MM.1S (cell line): Measurements from ENCODE around the gene ISLR.

ENCODE experiments used
- DNase-seq: peaks from one replicate; pipeline ENCODE4 v3.0.0-alpha.2; 2015
- H2AFZ ChIP-seq: fragments of 300-600 bp; sonication (generic); 2 replicates; pipeline ENCODE4 v1.6.0; 2016; ENCODE audit warnings: antibody characterized with exemption, low read length
- H3F3A ChIP-seq: fragments of 300-600 bp; sonication (generic); 2 replicates; pipeline ENCODE4 v1.6.1; 2016; ENCODE audit warnings: mild to moderate bottlenecking, antibody characterized with exemption, low read length, moderate library complexity, mixed read lengths; ENCODE audit not compliant: insufficient read depth
- H3K27ac ChIP-seq: fragments of 300-600 bp; sonication (generic); 2 replicates; pipeline ENCODE4 v1.5.1; 2016; ENCODE audit warnings: mild to moderate bottlenecking, low read length
- H3K27me3 ChIP-seq: fragments of 300-600 bp; sonication (generic); replicated peaks from 2 replicates; pipeline ENCODE4 v1.6.0; 2016; ENCODE audit warnings: low read length; ENCODE audit not compliant: insufficient read depth
- H3K36me3 ChIP-seq: fragments of 300-600 bp; sonication (generic); replicated peaks from 2 replicates; pipeline ENCODE4 v1.6.1; 2016; ENCODE audit warnings: mild to moderate bottlenecking, low read length, mixed read lengths; ENCODE audit not compliant: insufficient read depth
- H3K4me1 ChIP-seq: fragments of 300-600 bp; sonication (generic); 2 replicates; pipeline ENCODE4 v1.6.1; 2016; ENCODE audit warnings: low read length, mixed read lengths
- H3K4me2 ChIP-seq: fragments of 300-600 bp; sonication (generic); 2 replicates; pipeline ENCODE4 v1.6.0; 2016; ENCODE audit warnings: low read depth, low read length
- H3K4me3 ChIP-seq: fragments of 300-600 bp; sonication (generic); 2 replicates; pipeline ENCODE4 v1.5.1; 2016; ENCODE audit warnings: low read length, mixed read lengths
- H3K79me2 ChIP-seq: fragments of 300-600 bp; sonication (generic); 2 replicates; pipeline ENCODE4 v1.6.1; 2016; ENCODE audit warnings: mixed run types, low read length, mixed read lengths
- H3K9ac ChIP-seq: fragments of 300-600 bp; sonication (generic); 2 replicates; pipeline ENCODE4 v1.6.1; 2016; ENCODE audit warnings: low read length, mixed read lengths
- H3K9me2 ChIP-seq: fragments of 300-600 bp; sonication (generic); replicated peaks from 2 replicates; pipeline ENCODE4 v1.6.1; 2016; ENCODE audit warnings: mild to moderate bottlenecking, low read length, mixed read lengths; ENCODE audit not compliant: insufficient read depth
- H3K9me3 ChIP-seq: fragments of 300-600 bp; sonication (generic); replicated peaks from 2 replicates; pipeline ENCODE4 v1.6.1; 2016; ENCODE audit warnings: mild to moderate bottlenecking, low read length, mixed read lengths; ENCODE audit not compliant: insufficient read depth
- H4K20me1 ChIP-seq: fragments of 300-600 bp; sonication (generic); 2 replicates; pipeline ENCODE4 v1.6.1; 2016; ENCODE audit warnings: mild to moderate bottlenecking, low read length, moderate library complexity, mixed read lengths; ENCODE audit not compliant: insufficient read depth
- EZH2 ChIP-seq: fragments of 300-600 bp; sonication (generic); optimal IDR thresholded peaks from 2 replicates; pipeline ENCODE3; 2017; ENCODE audit warnings: low read depth, mild to moderate bottlenecking, antibody characterized with exemption, low read length, mixed read lengths
- EZH2phosphoT487 ChIP-seq: fragments of 300-600 bp; sonication (generic); IDR thresholded peaks from 2 replicates; pipeline ENCODE4 v1.6.1; 2018; ENCODE audit warnings: antibody characterized with exemption, low read length
- TF ChIP-seq, protein P1 (sequence below): fragments of 300-600 bp; sonication (generic); IDR thresholded peaks from 2 replicates; pipeline ENCODE4 v1.5.1; 2016; ENCODE audit warnings: antibody characterized with exemption, low read length, mixed read lengths

The ISLR gene

GRCh38 chr15:74165461-74165860 lies 8.0 kb upstream of the ISLR start:
- Histone ChIP-seq H3K4me2 (no peak overlapping the region), H3F3A (no peaks in the 10 kb centered on the region), H3K79me2 (no peaks in the 10 kb centered on the region), H3K27me3 (peaks cover 30% of the 10 kb centered on the region), H2AFZ (no peak overlapping the region), H3K9ac (no peak overlapping the region), H4K20me1 (no peaks in the 10 kb centered on the region), H3K9me2 (no peaks in the 10 kb centered on the region), H3K27ac (no peak overlapping the region), H3K4me3 (no peak overlapping the region), H3K9me3 (no peaks in the 10 kb centered on the region), H3K4me1 (no peaks in the 10 kb centered on the region), H3K36me3 (no peaks in the 10 kb centered on the region)
- no peak for DNase-seq
- TF ChIP-seq EZH2phosphoT487 (no peak), EZH2 (no peak)
- TF ChIP-seq, protein P1, sequence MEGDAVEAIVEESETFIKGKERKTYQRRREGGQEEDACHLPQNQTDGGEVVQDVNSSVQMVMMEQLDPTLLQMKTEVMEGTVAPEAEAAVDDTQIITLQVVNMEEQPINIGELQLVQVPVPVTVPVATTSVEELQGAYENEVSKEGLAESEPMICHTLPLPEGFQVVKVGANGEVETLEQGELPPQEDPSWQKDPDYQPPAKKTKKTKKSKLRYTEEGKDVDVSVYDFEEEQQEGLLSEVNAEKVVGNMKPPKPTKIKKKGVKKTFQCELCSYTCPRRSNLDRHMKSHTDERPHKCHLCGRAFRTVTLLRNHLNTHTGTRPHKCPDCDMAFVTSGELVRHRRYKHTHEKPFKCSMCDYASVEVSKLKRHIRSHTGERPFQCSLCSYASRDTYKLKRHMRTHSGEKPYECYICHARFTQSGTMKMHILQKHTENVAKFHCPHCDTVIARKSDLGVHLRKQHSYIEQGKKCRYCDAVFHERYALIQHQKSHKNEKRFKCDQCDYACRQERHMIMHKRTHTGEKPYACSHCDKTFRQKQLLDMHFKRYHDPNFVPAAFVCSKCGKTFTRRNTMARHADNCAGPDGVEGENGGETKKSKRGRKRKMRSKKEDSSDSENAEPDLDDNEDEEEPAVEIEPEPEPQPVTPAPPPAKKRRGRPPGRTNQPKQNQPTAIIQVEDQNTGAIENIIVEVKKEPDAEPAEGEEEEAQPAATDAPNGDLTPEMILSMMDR: no peak

DNA sequence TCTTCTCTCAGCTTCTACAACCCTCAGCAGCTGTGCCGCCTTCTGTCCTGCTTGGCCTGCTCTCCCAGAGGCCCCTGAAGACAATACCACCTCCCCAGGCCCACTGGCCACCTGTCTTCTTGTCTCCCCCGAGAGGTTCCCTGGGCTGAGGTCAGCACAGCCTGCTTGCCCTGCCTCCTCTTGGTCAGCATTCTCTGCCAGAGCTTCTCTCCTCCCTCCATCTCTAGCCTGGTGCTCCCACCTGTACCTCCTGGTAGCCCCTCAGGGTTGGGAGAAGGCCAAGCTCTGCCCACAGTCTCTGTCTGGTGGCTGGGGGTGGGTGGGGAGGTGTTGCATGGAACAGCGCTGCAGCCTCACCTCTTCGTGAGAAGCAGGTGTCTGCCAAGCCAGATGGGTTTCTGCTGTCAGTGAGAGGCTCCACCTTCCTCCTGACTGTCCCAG lies 5.6 kb upstream of the ISLR start:
- no peaks in the 10 kb centered on the region for H4K20me1 ChIP-seq
- H3K9me2 ChIP-seq: no peaks in the 10 kb centered on the region
- TF ChIP-seq EZH2 (no peak), EZH2phosphoT487 (no peak)
- TF ChIP-seq, protein P1: no peak
- no peak overlapping the region for H3K4me2 ChIP-seq
- H3K36me3 ChIP-seq: no peaks in the 10 kb centered on the region
- no peak overlapping the region for H2AFZ ChIP-seq
- no peaks in the 10 kb centered on the region for H3K79me2 ChIP-seq
- H3K27ac ChIP-seq: no peak overlapping the region
- H3K4me3 ChIP-seq: no peak overlapping the region
- H3K9me3 ChIP-seq: no peaks in the 10 kb centered on the region
- H3K4me1 ChIP-seq: no peaks in the 10 kb centered on the region
- H3K9ac ChIP-seq: no peak overlapping the region
- no peaks in the 10 kb centered on the region for H3F3A ChIP-seq
- peaks cover 45% of the 10 kb centered on the region for H3K27me3 ChIP-seq
- DNase-seq: no peak

DNA sequence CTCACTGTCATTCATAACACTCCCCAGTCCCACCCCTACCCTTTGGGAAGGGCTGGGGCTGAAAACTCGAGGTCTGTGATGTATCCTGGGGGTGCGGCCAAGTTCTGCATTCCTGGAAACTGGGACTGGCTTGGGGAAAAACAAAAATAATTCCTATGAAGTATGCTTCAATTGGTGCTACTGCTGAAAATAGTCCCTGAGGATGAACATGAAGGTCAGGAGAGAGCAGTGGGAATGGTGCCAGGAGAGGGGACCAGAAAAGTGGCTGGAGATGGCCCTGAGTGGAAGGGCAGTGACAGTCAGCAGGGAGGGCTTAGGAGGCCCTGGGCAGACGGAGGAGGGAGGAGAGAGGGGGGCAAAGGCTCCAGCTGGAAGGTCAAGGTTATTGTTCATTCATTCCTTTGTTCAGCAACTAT lies 4.8 kb upstream of the ISLR start:
- no peak for DNase-seq
- no peaks in the 10 kb centered on the region for H4K20me1 ChIP-seq
- no peaks in the 10 kb centered on the region for H3F3A ChIP-seq
- no peaks in the 10 kb centered on the region for H3K4me1 ChIP-seq
- H2AFZ ChIP-seq: no peak overlapping the region
- H3K4me3 ChIP-seq: no peak overlapping the region
- no peak overlapping the region for H3K9ac ChIP-seq
- H3K27me3 ChIP-seq: peaks cover 49% of the 10 kb centered on the region
- no peak overlapping the region for H3K4me2 ChIP-seq
- TF ChIP-seq EZH2 (no peak), EZH2phosphoT487 (no peak)
- TF ChIP-seq, protein P1: no peak
- no peaks in the 10 kb centered on the region for H3K79me2 ChIP-seq
- H3K27ac ChIP-seq: no peak overlapping the region
- H3K36me3 ChIP-seq: no peaks in the 10 kb centered on the region
- H3K9me2 ChIP-seq: no peaks in the 10 kb centered on the region
- no peaks in the 10 kb centered on the region for H3K9me3 ChIP-seq
